Measurements from ENCODE around the gene COL19A1.
"Not testable (repeated sequence)": the region's sequence is repeated elsewhere in the genome, so short reads cannot be mapped to it uniquely, and the experiment has no call there.

The COL19A1 gene

GRCh38 chr6:69907981-69908498, 41.7 kb downstream of the COL19A1 start:
- H3K4me3 ChIP-seq: no peak overlapping the region
- TF ChIP-seq, protein P1, sequence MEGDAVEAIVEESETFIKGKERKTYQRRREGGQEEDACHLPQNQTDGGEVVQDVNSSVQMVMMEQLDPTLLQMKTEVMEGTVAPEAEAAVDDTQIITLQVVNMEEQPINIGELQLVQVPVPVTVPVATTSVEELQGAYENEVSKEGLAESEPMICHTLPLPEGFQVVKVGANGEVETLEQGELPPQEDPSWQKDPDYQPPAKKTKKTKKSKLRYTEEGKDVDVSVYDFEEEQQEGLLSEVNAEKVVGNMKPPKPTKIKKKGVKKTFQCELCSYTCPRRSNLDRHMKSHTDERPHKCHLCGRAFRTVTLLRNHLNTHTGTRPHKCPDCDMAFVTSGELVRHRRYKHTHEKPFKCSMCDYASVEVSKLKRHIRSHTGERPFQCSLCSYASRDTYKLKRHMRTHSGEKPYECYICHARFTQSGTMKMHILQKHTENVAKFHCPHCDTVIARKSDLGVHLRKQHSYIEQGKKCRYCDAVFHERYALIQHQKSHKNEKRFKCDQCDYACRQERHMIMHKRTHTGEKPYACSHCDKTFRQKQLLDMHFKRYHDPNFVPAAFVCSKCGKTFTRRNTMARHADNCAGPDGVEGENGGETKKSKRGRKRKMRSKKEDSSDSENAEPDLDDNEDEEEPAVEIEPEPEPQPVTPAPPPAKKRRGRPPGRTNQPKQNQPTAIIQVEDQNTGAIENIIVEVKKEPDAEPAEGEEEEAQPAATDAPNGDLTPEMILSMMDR (IDR thresholded peaks at IDR 0.05): no peak
- peak overlapping the region; percentile 3 to 71 for H3K27ac ChIP-seq
- no peak for DNase-seq (ENCODE audit: low spot score)

DNA sequence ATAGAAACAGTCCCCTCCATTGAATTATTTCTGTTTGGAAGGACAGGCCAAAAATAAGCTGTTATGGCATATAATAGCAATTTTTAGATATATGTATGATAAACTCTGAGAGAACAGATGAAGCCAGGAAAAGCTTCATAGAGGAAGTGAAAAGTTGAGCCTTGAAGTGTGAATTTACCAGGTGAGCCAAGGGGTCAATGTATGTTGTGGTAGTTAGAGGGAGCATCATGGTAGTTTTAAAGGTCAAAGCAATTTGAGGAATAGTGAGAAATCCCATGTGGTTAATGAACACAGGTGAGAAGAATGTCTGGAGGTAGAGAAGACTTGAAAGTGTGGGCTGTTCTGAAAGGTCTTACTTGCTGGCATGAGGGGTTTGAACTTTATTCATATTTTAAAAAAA, 47.0 kb downstream of the COL19A1 start:
- no peak for DNase-seq (ENCODE audit: low spot score)
- no peak overlapping the region for H3K27ac ChIP-seq
- H3K4me3 ChIP-seq: no peak overlapping the region
- TF ChIP-seq, protein P1 (IDR thresholded peaks at IDR 0.05): no peak

- DNase-seq (ENCODE audit: low spot score): no peak
- TF ChIP-seq, protein P1 (IDR thresholded peaks at IDR 0.05): no peak
- Histone ChIP-seq H3K4me3 (no peak overlapping the region), H3K27ac (no peak overlapping the region)
Observed at GRCh38 chr6:69914015-69914485, 47.7 kb downstream of the COL19A1 start.

DNA sequence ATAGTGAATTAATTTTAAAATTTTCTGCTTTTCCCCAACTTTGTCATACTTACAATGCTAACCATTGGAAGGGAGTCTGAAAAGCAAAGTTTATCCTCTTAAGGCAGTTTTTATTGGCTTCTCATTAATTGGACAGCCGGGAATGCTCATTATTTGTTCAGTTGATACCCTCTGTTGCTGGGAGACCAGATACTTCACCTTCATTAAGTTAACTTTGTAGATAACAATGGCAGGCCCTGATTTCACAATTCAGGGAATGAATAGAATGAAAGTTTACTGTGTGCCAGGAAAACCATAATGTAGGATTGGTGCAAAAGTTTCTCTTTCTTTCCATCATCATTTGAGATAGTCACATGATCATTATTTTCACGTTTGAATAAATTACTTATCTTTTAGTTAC, 49.0 kb downstream of the COL19A1 start:
- H3K27ac ChIP-seq: no peak overlapping the region
- no peak for DNase-seq (ENCODE audit: low spot score)
- TF ChIP-seq, protein P1 (IDR thresholded peaks at IDR 0.05): no peak
- no peak overlapping the region for H3K4me3 ChIP-seq

GRCh38 chr6:69917834-69918233, 51.5 kb downstream of the COL19A1 start:
- no peak for DNase-seq (ENCODE audit: low spot score)
- H3K27ac ChIP-seq: no peak overlapping the region
- no peak overlapping the region for H3K4me3 ChIP-seq
- TF ChIP-seq, protein P1 (IDR thresholded peaks at IDR 0.05): no peak

- Histone ChIP-seq H3K4me3 (no peak overlapping the region), H3K27ac (no peak overlapping the region)
- TF ChIP-seq, protein P1 (IDR thresholded peaks at IDR 0.05): no peak
- DNase-seq (ENCODE audit: low spot score): no peak
Observed at GRCh38 chr6:69918813-69919475, 52.6 kb downstream of the COL19A1 start.

GRCh38 chr6:69921066-69921465, 54.7 kb downstream of the COL19A1 start:
- DNase-seq (ENCODE audit: low spot score); H3K27ac ChIP-seq; H3K4me3 ChIP-seq: not testable (repeated sequence)

DNA sequence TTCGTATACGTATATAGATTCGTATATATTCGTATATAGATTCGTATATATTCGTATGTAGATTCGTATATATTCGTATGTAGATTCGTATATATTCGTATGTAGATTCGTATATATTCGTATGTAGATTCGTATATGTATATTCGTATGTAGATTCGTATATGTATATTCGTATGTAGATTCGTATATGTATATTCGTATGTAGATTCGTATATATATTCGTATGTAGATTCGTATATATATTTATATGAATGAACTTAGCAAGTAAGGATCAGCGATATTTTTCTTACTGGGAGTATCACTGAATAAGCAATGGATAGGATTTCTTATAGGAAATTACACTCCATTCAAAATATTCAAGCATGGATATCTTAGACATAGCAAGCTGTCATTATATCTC, 55.3 kb downstream of the COL19A1 start:
- not testable (repeated sequence) for H3K27ac ChIP-seq; DNase-seq (ENCODE audit: low spot score); H3K4me3 ChIP-seq
